GM21619 (cell line): Measurements from ENCODE around the gene ARID5A.
"Not testable (repeated sequence)": the region's sequence is repeated elsewhere in the genome, so short reads cannot be mapped to it uniquely, and the experiment has no call there.

Experiments used
- ATAC-seq: cut with Tn5 transposase; IDR thresholded peaks from one replicate; pipeline ENCODE4 v1.9.1; 2021; ENCODE audit not compliant: unreplicated experiment

Gene ARID5A

GRCh38 chr2:96554293-96555145, 18.0 kb downstream of the ARID5A start:
- ATAC-seq: no peak

- no peak for ATAC-seq
Measured at GRCh38 chr2:96555146-96555610, 18.6 kb downstream of the ARID5A start.

- ATAC-seq: no peak
Measured at GRCh38 chr2:96556441-96557330, 20.1 kb downstream of the ARID5A start.

- ATAC-seq: not testable (repeated sequence)
Measured at GRCh38 chr2:96557421-96557820, 20.9 kb downstream of the ARID5A start.

- no peak for ATAC-seq
Measured at GRCh38 chr2:96558061-96558460, 21.5 kb downstream of the ARID5A start.

- no peak for ATAC-seq
Measured at GRCh38 chr2:96558485-96558884, 21.9 kb downstream of the ARID5A start.

- ATAC-seq: no peak
Measured at GRCh38 chr2:96564026-96564425, 27.5 kb downstream of the ARID5A start.

- ATAC-seq: no peak
Measured at GRCh38 chr2:96564563-96564962, 28.0 kb downstream of the ARID5A start.

- no peak for ATAC-seq
Measured at GRCh38 chr2:96565111-96565510, 28.6 kb downstream of the ARID5A start.

GRCh38 chr2:96568094-96568493, 31.5 kb downstream of the ARID5A start:
- ATAC-seq: no peak

- no peak for ATAC-seq
Measured at GRCh38 chr2:96574364-96574763, 37.8 kb downstream of the ARID5A start.

- no peak for ATAC-seq
Measured at GRCh38 chr2:96575785-96576456, 39.4 kb downstream of the ARID5A start.

- ATAC-seq: no peak
Measured at GRCh38 chr2:96577501-96577900, 40.9 kb downstream of the ARID5A start.

GRCh38 chr2:96578731-96579130, 42.2 kb downstream of the ARID5A start:
- ATAC-seq: no peak

- ATAC-seq: no peak
Measured at GRCh38 chr2:96579422-96579821, 42.9 kb downstream of the ARID5A start.

GRCh38 chr2:96580771-96581170, 44.2 kb downstream of the ARID5A start:
- ATAC-seq: no peak

- no peak for ATAC-seq
Measured at GRCh38 chr2:96584017-96584416, 47.5 kb downstream of the ARID5A start.

- ATAC-seq: no peak
Measured at GRCh38 chr2:96587843-96588242, 51.3 kb downstream of the ARID5A start.

GRCh38 chr2:96591054-96591453, 54.5 kb downstream of the ARID5A start:
- ATAC-seq: no peak

- no peak for ATAC-seq
Measured at GRCh38 chr2:96591494-96591893, 54.9 kb downstream of the ARID5A start.

- ATAC-seq: no peak
Measured at GRCh38 chr2:96594282-96594681, 57.7 kb downstream of the ARID5A start.
